H9 (cell line): ENCODE data around the gene SUN2. TPM values are rescaled to one million over a fixed set of nuclear protein-coding genes. Genes with fewer than 3 reads are reported as not detected.

Experiments used
- DNase-seq: peaks from one replicate; pipeline ENCODE4 v3.0.0-alpha.2; 2017
- H2AFZ ChIP-seq: one replicate; pipeline ENCODE4 v1.6.1; 2013; ENCODE audit warnings: mild to moderate bottlenecking, low read length, control low read depth, moderate library complexity
- H2AK5ac ChIP-seq: 2 replicates; pipeline ENCODE4 v1.6.1; 2013; ENCODE audit warnings: low read length, control low read depth, mixed read lengths; ENCODE audit not compliant: insufficient read length
- H2BK120ac ChIP-seq: one replicate; pipeline ENCODE4 v1.6.1; 2013; ENCODE audit warnings: low read depth, mild to moderate bottlenecking, low read length, control low read depth, inconsistent platforms; ENCODE audit not compliant: poor library complexity, severe bottlenecking
- H2BK12ac ChIP-seq: 2 replicates; pipeline ENCODE4 v1.6.1; 2013; ENCODE audit warnings: low read length, control low read depth, mixed read lengths, low read depth; ENCODE audit not compliant: insufficient read length
- H2BK15ac ChIP-seq: 2 replicates; pipeline ENCODE4 v1.6.1; 2013; ENCODE audit warnings: low read depth, low read length, control low read depth
- H2BK20ac ChIP-seq: one replicate; pipeline ENCODE4 v1.6.1; 2013; ENCODE audit warnings: low read depth, mild to moderate bottlenecking, low read length, control low read depth, inconsistent platforms; ENCODE audit not compliant: poor library complexity, severe bottlenecking
- H2BK5ac ChIP-seq: 2 replicates; pipeline ENCODE4 v1.6.1; 2013; ENCODE audit warnings: low read length, control low read depth, mixed read lengths; ENCODE audit not compliant: insufficient read length
- H3K14ac ChIP-seq: 2 replicates; pipeline ENCODE4 v1.6.1; 2013; ENCODE audit warnings: low read length, control low read depth; ENCODE audit not compliant: insufficient read depth
- H3K18ac ChIP-seq: 2 replicates; pipeline ENCODE4 v1.6.1; 2013; ENCODE audit warnings: low read depth, mild to moderate bottlenecking, mixed read lengths, low read length, control low read depth; ENCODE audit not compliant: insufficient read length
- H3K23ac ChIP-seq: 2 replicates; pipeline ENCODE4 v1.6.1; 2013; ENCODE audit warnings: low read length, control low read depth, mixed read lengths, low read depth; ENCODE audit not compliant: insufficient read length
- H3K23me2 ChIP-seq: 2 replicates; pipeline ENCODE4 v1.6.1; 2013; ENCODE audit warnings: low read depth, mild to moderate bottlenecking, mixed read lengths, low read length, control low read depth; ENCODE audit not compliant: insufficient read length, poor library complexity, severe bottlenecking
- H3K27ac ChIP-seq: 2 replicates; pipeline ENCODE4 v1.5.1; 2013; ENCODE audit warnings: low read length, control low read depth, mixed read lengths, low read depth; ENCODE audit not compliant: insufficient read length
- H3K27me3 ChIP-seq: 2 replicates; pipeline ENCODE4 v1.6.1; 2013; ENCODE audit warnings: low read length, control low read depth, inconsistent platforms; ENCODE audit not compliant: insufficient read depth
- H3K4ac ChIP-seq: 2 replicates; pipeline ENCODE4 v1.6.1; 2013; ENCODE audit warnings: low read depth, mild to moderate bottlenecking, control low read depth, inconsistent platforms, low read length, moderate library complexity
- H3K4me1 ChIP-seq: 2 replicates; pipeline ENCODE4 v1.6.1; 2013; ENCODE audit warnings: low read length, control low read depth, inconsistent platforms; ENCODE audit not compliant: insufficient read depth
- H3K4me2 ChIP-seq: 2 replicates; pipeline ENCODE4 v1.6.1; 2013; ENCODE audit warnings: low read length, control low read depth, mixed read lengths; ENCODE audit not compliant: insufficient read length, insufficient read depth
- H3K56ac ChIP-seq: 2 replicates; pipeline ENCODE4 v1.6.1; 2013; ENCODE audit warnings: low read depth, mild to moderate bottlenecking, mixed read lengths, low read length, control low read depth; ENCODE audit not compliant: insufficient read length
- H3K79me1 ChIP-seq: 2 replicates; pipeline ENCODE4 v1.6.1; 2013; ENCODE audit warnings: low read depth, mild to moderate bottlenecking, moderate library complexity, low read length, control low read depth, inconsistent platforms; ENCODE audit not compliant: insufficient read depth, poor library complexity, severe bottlenecking
- H3K79me2 ChIP-seq: 2 replicates; pipeline ENCODE4 v1.6.1; 2013; ENCODE audit warnings: low read length, control low read depth, inconsistent platforms; ENCODE audit not compliant: insufficient read depth
- H3K9ac ChIP-seq: 2 replicates; pipeline ENCODE4 v1.6.1; 2013; ENCODE audit warnings: low read length, control low read depth, mixed read lengths; ENCODE audit not compliant: insufficient read length; ENCODE audit errors: extremely low read depth
- H3K9me3 ChIP-seq: one replicate; pipeline ENCODE4 v1.6.1; 2013; ENCODE audit warnings: low read depth, low read length, inconsistent platforms; ENCODE audit not compliant: control insufficient read depth
- H3T11ph ChIP-seq: one replicate; pipeline ENCODE4 v1.6.1; 2013; ENCODE audit warnings: mild to moderate bottlenecking, low read length, control low read depth, inconsistent platforms
- H4K20me1 ChIP-seq: one replicate; pipeline ENCODE4 v1.6.1; 2013; ENCODE audit not compliant: control insufficient read depth, insufficient read length, insufficient read depth
- H4K5ac ChIP-seq: 2 replicates; pipeline ENCODE4 v1.6.1; 2013; ENCODE audit warnings: low read depth, mild to moderate bottlenecking, mixed read lengths, low read length, control low read depth; ENCODE audit not compliant: insufficient read length
- H4K8ac ChIP-seq: replicated peaks from 2 replicates; pipeline ENCODE4 v1.6.1; 2013; ENCODE audit warnings: low read length, control low read depth, mixed read lengths, low read depth; ENCODE audit not compliant: insufficient read length
- H4K91ac ChIP-seq: 2 replicates; pipeline ENCODE4 v1.6.1; 2013; ENCODE audit warnings: low read depth, mild to moderate bottlenecking, moderate library complexity, mixed read lengths, low read length, control low read depth; ENCODE audit not compliant: insufficient read length
- H3K27ac Mint-ChIP-seq, 3 experiments: 2 replicates in 2 of 3; 3 replicates in 1 of 3; pipeline ENCODE4 v1.8.0; 2020 to 2021; ENCODE audit warnings: mixed read lengths in 3 of 3, mild to moderate bottlenecking in 1 of 3, moderate library complexity in 1 of 3
- H3K27me3 Mint-ChIP-seq: 2 replicates; pipeline ENCODE4 v1.8.0; 2021; ENCODE audit warnings: low read depth, mild to moderate bottlenecking, moderate library complexity, mixed read lengths
- H3K36me3 Mint-ChIP-seq, 3 experiments: 2 replicates in 2 of 3; 3 replicates in 1 of 3; pipeline ENCODE4 v1.8.0; 2020 to 2021; ENCODE audit warnings: low read depth in 3 of 3, mixed read lengths in 3 of 3; ENCODE audit not compliant: insufficient read depth in 1 of 3
- H3K4me1 Mint-ChIP-seq, 2 experiments: 2 replicates each; pipeline ENCODE4 v1.8.0; 2020; ENCODE audit warnings: mixed read lengths in 2 of 2
- H3K4me3 Mint-ChIP-seq, 2 experiments: 2 replicates in 1 of 2; 3 replicates in 1 of 2; pipeline ENCODE4 v1.8.0; 2020 to 2021; ENCODE audit warnings: mild to moderate bottlenecking in 2 of 2, mixed read lengths in 2 of 2, moderate library complexity in 1 of 2
- H3K9me3 Mint-ChIP-seq, 2 experiments: 2 replicates in 1 of 2; 3 replicates in 1 of 2; pipeline ENCODE4 v1.8.0; 2020; ENCODE audit warnings: mild to moderate bottlenecking in 2 of 2, mixed read lengths in 2 of 2, moderate library complexity in 1 of 2
- CTCF ChIP-seq: fragments of 200-600 bp; sonication (generic); conservative IDR thresholded peaks from 3 replicates; pipeline ENCODE4 v1.8.0; 2021; ENCODE audit warnings: antibody characterized with exemption, mild to moderate bottlenecking
- WGBS: extraction: QIAGEN DNeasy Blood & Tissue Kit; methylation state at CpG from one replicate; pipeline ENCODE4 v1.1.7; 2013; ENCODE audit warnings: missing lambda C conversion rate, low lambda C conversion rate, mixed read lengths; ENCODE audit not compliant: insufficient read length; ENCODE audit errors: extremely low coverage; 5-methylcytosine and 5-hydroxymethylcytosine counted together
- total RNA-seq: library from RNA; stranded (reverse); gene quantifications from 2 replicates; pipeline ENCODE4 v1.2.1, GENCODE V29; 2021

Gene SUN2
- total RNA-seq, 1 experiment from 2014 or later = 12.0 TPM

DNA sequence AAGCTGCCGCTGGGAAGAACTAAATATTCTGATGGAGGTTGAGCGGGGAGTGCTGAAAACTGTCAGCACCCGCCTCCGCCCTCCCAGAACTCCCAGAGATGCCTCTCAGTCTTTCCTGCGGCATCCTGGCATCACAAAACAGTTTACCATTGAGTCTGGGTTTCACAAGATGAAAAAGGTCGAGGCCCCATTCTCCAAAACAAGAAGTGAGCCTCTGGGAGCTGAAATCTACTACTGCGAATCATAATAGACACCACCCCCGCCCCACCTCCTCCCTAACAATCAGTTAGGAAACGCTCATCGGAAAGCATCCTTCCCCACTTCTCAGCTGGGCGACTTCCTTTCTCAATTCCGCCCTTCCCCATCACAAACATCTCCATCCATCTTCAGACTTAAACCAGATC lies 1.0 kb downstream of the SUN2 start:
- H3K27ac ChIP-seq = no peak overlapping the region
- no CpG with 5 or more reads among the region's 12 CpGs for WGBS
- H3K9ac ChIP-seq = no peak overlapping the region

More for the DNA sequence above, 1.0 kb downstream of the SUN2 start:
- no peak overlapping the region for H2BK20ac ChIP-seq
- H2AK5ac ChIP-seq = no peak overlapping the region
- H3K23ac ChIP-seq = no peak overlapping the region
- H3K14ac ChIP-seq = no peak overlapping the region
- peaks cover 23 to 25% of the 10 kb centered on the region in 2 experiments for H3K4me1 Mint-ChIP-seq
- H3K27ac Mint-ChIP-seq = peak overlapping the region in 2 of 3 experiments; percentile 37 to 50; a peak in 1 of 7 replicates
- H4K20me1 ChIP-seq = no peaks in the 10 kb centered on the region
- H2BK12ac ChIP-seq = no peak overlapping the region
- H3K4me2 ChIP-seq = peak overlapping the region; percentile 57
- H3K4ac ChIP-seq = no peak overlapping the region
- H2BK120ac ChIP-seq = no peak overlapping the region
- peaks cover 0 to 10% (median 5%) of the 10 kb centered on the region in 3 experiments; a peak in 4 of 7 replicates for H3K36me3 Mint-ChIP-seq
- H3K9me3 Mint-ChIP-seq = no peaks in the 10 kb centered on the region
- no peak overlapping the region for H2AFZ ChIP-seq
- no peaks in the 10 kb centered on the region for H3K79me1 ChIP-seq
- TF ChIP-seq CTCF = no peak
- H4K8ac ChIP-seq = no peak overlapping the region
- no peaks in the 10 kb centered on the region; the same call in 1 of the 2 replicates for H3K27me3 ChIP-seq
- no peak overlapping the region for H2BK5ac ChIP-seq
- no peak overlapping the region for H4K5ac ChIP-seq
- H3K4me1 ChIP-seq = peaks cover 5% of the 10 kb centered on the region; the same call in 1 of the 2 replicates
- H3K56ac ChIP-seq = no peak overlapping the region
- no peak for DNase-seq
- peaks cover 9% of the 10 kb centered on the region for H3K23me2 ChIP-seq
- no peak overlapping the region for H2BK15ac ChIP-seq
- no peak overlapping the region for H3K18ac ChIP-seq
- H3K4me3 Mint-ChIP-seq = peak overlapping the region; percentile 61 to 83
- H3K9me3 ChIP-seq = no peaks in the 10 kb centered on the region
- no peak overlapping the region for H3T11ph ChIP-seq
- no peak overlapping the region for H4K91ac ChIP-seq
- no peaks in the 10 kb centered on the region for H3K79me2 ChIP-seq
- H3K27me3 Mint-ChIP-seq = peaks cover 5% of the 10 kb centered on the region
